Muscle of arm (tissue), 14 donors: ENCODE measurements around the gene MUC4. TPM values are rescaled to one million over a fixed set of nuclear protein-coding genes. Genes with fewer than 3 reads are reported as not detected.
A peak's percentile ranks its signal among the peaks of the same experiment; 100 is the strongest.

ENCODE experiments used
- DNase-seq: peaks from one replicate; pipeline ENCODE4 v3.0.0-alpha.2; 2013
- long read RNA-seq, 11 donors: transcript quantifications; one replicate each; lab custom pipeline, GENCODE V29; 2026
- polyA plus RNA-seq, 12 donors: library from polyadenylated mRNA; unstranded; fragments of 120-200 nt; gene quantifications; one replicate each; pipeline ENCODE4 v1.2.1, GENCODE V29; 2013; ENCODE audit not compliant: insufficient read length in 12 of 12

MUC4 gene, protein sequence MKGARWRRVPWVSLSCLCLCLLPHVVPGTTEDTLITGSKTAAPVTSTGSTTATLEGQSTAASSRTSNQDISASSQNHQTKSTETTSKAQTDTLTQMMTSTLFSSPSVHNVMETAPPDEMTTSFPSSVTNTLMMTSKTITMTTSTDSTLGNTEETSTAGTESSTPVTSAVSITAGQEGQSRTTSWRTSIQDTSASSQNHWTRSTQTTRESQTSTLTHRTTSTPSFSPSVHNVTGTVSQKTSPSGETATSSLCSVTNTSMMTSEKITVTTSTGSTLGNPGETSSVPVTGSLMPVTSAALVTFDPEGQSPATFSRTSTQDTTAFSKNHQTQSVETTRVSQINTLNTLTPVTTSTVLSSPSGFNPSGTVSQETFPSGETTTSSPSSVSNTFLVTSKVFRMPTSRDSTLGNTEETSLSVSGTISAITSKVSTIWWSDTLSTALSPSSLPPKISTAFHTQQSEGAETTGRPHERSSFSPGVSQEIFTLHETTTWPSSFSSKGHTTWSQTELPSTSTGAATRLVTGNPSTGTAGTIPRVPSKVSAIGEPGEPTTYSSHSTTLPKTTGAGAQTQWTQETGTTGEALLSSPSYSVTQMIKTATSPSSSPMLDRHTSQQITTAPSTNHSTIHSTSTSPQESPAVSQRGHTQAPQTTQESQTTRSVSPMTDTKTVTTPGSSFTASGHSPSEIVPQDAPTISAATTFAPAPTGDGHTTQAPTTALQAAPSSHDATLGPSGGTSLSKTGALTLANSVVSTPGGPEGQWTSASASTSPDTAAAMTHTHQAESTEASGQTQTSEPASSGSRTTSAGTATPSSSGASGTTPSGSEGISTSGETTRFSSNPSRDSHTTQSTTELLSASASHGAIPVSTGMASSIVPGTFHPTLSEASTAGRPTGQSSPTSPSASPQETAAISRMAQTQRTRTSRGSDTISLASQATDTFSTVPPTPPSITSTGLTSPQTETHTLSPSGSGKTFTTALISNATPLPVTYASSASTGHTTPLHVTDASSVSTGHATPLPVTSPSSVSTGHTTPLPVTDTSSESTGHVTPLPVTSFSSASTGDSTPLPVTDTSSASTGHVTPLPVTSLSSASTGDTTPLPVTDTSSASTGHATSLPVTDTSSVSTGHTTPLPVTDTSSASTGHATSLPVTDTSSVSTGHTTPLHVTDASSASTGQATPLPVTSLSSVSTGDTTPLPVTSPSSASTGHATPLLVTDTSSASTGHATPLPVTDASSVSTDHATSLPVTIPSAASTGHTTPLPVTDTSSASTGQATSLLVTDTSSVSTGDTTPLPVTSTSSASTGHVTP (N-terminal part only)
- 1 to 10 TPM in 5 of 12 donors, under 1 TPM in 6, not detected in 1; 0.29 to 3.2 (median 0.82) TPM for polyA plus RNA-seq
- long read RNA-seq, donor 1, partial matches to known transcripts = 0 of 1 reads
- long read RNA-seq, donor 1, other reads (novel, unspliced or antisense) = 0 of 1 reads
- long read RNA-seq, donor 2 = 0 reads
- long read RNA-seq, donor 3 = 0 reads
- long read RNA-seq, donor 4 = 0 reads
- long read RNA-seq, donor 5 = 0 reads
- long read RNA-seq, donor 6 = 0 reads
- long read RNA-seq, donor 7 = 0 reads
- long read RNA-seq, donor 8 = 0 reads
- long read RNA-seq, donor 9 = 0 reads
- long read RNA-seq, donor 10 = 0 reads
- long read RNA-seq, donor 11 = 0 reads

DNA sequence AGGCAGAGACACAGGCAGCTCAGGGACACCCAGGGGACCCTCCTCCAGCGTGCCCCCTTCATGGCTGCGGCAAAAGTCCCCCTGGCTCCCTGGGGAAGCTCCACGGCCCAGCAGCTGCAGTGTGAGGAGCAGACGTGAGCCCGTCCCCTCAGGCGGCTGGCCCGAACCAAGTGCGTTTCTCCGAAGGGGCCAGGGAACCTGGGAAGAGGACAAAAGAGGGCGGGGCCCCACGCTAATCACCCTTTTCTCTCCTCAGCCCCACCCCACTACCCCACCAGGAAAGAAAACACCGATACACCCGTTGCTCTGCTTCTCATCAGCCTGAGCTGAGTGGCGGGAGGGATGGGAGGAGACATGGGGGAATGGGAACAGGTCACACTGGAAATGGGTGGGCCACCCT, at the start of gene MUC4:
MUC4 (minus strand) TSS at position 174 of the 400 bp plus-strand sequence; CDS start at position 62, 112 bp downstream.
- no peak for DNase-seq

DNA sequence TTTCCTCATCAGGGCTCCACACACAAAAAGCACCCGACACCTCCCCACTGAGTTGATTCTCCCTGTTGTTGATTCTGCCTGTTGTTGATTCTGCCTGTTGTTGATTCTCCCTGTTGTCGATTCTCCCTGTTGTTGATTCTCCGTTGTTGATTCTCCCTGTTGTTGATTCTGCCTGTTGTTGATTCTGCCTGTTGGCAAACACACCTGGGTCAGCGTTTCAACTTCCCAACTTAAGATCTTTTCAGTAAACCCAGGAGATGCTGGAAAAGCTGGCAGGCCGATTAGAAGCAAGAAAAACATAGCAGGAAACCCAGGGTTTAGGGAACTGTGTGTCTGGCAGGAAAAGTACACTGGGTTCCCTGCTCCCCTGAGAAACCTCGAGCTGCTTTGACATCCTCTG, 48.7 kb upstream of the MUC4 start:
- no peak for DNase-seq

DNA sequence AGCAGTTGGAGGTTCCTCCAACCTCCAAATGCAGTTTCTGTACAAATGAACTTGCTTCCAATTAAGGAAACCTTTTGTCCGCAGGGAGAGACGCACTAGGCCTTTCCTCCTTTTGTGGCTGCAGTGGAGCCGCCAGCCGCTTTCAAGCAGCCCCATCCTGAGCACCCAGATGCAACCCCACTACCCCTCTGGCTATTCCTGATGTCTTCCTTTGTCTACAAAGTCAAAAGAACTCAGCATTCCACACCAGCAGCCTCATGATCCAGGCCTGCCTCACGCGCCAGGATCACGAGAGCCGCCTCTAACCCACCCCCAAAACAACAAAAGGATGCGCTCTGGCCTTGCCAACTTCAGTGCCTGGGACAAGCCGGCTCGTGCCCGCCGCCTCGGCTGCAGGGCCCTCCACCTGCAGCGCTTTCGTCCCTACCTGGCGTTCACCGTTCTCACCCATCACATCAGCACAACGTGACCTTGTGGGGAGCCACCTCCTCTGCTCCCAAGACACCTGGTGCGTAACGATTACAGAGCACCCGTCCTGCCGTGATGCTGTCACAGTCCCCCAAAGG, 48.2 kb upstream of the MUC4 start:
- no peak for DNase-seq

DNA sequence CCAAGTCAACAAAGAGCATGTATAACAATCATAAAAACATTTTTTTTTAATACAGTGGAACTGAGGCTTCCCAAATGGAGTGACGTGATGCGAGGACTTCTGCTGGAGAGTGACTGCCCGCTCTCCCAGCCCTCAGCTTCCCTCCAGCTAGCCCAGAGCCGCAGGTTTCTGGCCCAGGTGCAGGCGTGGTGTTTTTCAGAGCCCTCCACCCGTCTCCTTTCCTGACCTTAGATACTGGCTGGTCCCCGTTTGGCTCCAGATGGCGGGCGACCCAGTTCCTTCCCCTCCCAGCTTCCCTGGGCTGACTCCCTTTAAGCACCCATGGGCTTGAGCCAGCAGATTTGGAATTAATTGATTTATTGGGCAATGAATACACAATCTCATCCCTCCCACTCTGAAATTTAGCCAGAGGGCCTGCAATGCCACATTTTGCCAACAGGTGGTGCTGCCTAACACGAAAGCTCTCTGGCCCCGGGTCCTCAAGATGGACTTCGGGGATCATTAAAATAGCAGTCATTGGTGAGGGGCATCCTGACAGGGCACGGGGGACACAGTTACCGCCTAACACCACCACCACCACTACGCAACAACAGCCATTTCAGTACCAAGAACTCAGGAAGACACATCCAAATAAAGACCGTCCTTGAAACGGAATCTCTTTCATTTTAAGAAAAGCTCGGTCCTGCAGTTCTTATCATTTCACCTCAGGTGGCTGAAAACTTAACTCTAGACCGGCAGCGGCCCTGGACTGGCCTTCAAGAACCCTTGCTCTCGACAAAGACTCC, 47.5 kb upstream of the MUC4 start:
- DNase-seq = peak; percentile 64

DNA sequence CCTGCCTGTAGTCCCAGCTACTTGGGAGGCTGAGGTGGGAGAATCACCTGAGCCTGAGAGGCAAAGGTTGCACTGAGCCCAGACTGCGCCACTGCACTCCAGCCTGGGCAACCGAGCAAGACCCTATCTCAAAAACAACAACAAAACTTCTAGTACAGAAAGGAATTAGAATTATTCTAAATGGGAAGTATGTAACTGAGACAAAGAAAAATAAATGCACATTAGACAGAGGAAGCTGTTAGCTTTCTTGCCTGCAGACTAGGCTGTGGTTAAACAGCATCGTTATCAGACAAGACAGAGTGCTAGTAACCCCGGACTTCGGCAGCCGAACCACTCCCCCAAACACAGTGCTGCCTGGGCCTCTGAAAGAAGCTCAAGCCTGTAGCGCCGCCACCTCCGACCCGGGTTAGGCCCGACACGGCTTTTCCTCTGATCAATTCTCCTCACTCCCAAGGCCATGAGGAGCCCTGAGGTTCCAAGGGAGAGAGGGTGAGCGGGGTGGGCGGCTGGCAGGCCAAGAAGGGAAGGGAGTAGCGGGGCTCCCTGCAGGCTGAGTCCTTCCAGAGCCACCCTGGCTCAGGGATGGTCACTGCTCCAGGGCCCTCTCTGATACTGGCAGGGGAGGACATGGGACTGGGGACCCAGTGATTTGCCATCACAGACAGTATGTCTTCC, 44.8 kb upstream of the MUC4 start:
- no peak for DNase-seq

DNA sequence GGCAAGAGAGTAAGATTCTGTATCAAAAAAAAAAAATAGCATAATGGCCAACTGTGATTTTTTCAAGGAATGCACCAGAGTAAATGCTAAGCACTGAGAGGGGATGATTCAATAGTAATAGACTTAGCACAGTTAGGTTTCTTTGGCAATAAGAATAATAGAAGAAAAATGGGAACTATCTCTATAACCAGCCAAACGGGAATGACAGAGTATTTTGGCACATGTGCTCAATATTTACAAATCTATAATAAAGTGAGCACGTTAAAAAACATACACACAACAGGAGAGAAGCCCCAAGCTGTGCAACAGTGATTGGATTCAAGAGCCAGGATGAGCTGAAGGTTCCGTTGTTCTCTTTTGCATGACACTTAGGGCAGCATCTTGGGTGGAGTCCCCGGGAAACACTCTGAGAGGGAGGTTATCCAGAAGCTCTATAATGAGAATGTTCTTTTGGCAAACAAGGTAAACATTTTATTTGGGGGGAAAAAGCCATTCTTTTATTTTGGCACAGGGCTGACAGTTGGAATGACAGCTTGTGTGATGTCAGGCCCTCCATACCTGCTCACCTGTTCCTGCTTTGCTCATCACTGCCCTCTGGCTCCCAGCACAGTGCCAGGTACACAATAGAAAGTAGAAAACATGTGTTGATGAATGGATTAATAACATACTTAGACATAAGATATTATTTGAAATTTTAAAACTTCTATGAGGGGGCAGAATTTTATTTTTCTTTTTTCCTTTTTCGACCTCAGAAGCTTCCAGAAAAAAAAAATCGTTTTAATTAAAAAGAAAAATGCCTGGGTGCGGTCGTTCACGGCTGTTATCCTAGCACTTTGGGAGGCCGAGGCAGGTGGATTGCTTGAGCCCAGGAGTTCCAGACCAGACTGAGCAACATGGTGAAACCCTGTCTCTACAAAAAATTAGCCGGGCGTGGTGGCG, 44.0 kb upstream of the MUC4 start:
- DNase-seq = no peak

DNA sequence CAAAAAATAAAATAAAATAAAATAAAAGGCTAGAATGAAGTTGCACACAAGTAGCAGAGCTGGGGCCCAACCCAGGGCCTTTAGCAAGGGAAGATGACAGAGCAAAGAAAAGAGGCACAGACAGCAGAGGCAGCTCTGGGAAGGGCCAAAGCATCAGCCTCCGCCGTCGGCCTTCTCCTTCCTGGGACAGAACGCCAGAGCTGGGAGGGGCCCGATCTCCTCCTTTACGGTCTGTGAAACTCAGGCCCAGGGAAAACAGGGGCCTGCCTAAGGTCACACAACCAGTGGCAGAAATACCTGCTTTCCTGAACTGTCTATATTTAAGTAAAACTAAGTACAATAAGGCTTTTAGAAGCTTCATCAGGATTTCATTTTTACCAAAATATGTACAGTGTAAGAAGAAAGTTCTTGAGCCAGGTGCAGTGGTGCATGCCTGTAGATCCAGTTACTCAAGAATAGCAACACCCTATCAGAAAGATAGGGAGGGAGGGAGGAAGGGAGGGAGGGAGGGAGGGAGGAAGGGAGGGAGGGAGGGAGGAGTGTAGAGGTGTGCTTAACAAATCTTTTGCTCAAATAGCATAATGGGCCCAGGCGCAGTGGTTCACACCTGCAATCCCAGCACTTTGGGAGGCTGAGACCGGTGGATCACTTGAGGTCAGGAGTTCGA, 43.0 kb upstream of the MUC4 start:
- DNase-seq = no peak

DNA sequence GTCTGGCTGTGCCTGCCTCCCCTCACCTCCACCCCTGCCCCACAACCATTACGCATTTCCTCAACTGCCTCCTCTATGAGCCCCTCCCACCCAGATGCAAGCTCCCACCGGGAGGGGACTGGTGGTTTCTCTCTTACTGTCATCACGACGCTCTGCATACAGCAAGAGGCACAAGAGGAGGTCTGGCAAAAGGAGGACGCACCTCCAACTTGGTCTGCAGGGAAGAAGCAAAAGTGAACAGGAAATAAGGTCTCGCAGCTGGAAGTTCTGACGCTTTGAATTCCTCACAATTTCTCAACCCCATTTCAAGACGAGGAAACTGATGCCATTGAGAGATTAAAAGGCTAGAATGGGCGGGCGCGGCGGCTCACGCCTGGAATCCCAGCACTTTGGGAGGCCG, 42.3 kb upstream of the MUC4 start:
- DNase-seq = no peak

DNA sequence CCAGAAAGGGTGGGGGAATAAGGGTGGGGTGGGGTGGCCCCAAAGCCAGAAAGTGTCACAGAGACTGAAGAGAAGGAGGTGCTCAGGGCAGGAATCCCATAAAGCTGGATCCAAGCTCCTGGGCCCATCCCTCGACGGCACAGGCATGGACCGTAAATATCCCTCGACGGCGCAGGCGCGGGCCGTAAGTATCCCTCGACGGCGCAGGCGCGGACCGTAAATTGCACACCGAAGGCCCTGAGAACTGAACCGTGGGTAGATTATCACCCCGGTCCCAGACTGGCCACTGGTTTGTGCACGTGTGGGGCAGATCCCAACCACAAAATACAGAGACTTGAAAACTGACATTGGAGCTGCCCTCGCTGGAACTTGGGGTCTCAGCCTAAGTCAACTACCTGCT, 41.3 kb upstream of the MUC4 start:
- DNase-seq = no peak

DNA sequence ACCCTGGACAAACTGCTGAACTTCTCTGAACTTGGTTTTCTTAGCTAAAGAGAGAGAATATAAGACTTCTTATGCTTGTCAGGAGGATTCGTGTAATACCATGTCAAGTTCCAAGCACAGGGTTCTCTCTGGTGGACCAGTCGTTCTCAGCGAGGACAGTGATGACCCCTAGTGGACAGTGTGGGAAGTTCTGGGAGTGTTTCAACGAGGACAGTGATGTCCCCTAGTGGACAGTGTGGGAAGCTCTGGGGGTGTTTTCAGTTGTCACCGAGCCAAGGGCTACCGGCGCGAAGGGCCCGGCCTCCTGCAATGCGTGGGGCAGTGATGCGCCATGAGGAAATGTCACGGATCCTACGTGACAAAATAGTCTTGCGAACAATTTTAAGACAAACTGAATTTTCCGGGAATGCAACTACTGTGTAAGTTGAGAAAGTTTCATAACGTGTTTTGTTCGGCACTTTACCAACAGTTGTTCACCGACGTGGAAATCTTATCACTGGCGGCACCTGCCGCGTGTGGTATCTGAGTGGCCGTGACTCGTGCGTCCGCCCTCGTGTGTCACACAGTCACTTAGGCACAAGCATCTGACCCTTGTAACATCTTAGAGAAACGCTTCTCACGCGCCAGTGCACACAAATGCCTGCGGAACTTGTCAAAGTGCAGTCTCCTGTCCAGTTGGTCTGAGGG, 39.3 kb upstream of the MUC4 start:
- DNase-seq = peak; percentile 92

DNA sequence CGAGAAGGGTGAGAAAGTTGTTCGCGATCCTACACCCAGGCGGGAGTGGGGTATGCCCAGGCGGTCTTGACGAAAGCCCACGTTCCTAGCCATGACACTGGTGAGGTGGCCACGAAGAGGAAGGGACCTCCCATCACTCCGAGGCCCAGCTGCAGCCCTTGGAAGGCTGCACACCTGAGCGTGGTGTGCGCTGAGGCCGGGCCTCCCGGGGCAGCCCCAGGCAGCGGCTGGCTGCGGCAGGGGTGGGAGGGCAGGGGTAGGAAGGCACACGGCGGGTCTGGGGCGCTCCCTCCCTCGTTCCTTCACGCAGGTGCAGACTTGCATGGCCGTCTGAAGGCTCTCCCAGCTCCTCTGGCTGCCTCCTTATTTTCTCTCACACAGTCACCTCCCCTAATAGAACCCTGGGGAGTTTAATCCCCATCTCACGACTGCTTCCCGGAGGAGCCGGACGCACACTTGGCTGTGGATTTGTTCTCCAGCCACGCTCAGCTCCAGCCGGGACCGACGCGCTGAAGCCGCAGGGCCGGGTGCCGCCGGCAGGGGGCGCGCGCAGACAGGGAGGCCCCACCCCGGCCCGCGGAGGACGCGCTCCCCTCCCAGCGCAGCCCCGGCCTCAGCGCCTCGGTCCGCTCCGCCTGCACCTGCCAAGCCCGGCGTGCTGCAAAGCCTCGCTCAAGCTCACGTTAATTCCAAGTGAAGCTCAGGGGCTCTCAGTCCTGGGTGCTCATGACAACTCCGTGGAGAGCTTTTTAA, 37.8 kb upstream of the MUC4 start:
- no peak for DNase-seq

DNA sequence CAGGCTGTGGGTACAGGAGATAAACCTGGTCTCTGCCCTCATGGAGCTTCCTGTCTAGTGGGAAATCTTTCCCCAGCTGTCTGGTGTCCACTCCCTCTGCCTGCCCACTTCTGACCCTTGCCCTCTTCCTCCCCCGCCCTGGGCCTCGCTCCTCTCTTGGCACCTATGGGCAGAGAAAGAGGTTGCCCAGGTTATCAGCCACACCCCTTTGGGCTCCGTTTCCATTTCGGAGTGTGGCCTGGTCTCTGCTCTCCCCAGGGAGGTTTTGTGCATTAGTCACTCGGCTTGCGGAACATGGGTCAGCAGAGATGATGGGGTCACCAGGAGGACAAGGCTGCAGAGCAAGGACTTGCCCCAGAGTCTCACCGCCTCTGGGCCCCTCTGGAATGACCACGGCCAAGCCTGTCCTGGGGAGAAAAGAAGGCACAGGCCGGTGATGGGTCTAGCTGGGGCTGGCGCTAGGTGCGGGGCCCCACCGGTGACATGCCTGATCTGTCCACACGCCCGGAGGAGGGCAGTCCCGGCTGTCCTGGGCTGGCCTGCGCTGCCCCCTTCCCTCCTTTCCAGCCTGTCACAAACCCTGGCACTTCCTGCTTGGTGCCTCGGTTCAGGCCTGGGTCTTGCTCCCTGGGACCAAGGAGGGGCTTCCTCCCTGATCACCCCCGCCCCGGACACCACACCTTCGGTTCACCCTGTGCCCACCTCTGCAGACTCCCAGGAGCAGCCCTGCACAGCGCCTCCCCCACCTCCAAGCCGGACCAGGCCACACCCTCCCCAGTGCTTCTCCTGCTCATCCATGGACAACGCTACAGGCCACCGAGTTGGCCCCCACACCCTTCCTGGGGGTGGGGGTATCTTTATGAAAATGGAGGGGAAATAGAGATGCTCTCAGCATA, 35.6 kb upstream of the MUC4 start:
- DNase-seq = no peak

DNA sequence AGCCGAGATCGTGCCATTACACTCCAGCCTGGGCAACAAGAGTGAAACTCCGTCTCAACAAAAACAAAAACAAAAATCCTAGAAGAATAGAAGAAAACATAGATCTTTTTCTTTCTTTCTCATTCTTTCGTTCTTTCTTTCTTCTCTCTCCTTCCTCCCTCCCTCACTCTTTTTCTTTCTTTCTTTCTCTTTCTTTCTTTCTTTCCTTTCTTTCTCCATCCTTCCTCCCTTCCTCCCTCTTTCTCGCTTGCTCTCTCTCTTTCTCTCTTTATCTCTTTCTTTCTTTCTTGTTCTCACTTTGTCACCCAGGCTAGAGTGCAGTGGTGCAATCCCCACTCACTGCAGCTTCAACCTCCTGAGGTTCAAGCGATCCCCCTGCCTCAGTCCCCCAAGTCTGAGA, 33.8 kb upstream of the MUC4 start:
- DNase-seq = no peak

DNA sequence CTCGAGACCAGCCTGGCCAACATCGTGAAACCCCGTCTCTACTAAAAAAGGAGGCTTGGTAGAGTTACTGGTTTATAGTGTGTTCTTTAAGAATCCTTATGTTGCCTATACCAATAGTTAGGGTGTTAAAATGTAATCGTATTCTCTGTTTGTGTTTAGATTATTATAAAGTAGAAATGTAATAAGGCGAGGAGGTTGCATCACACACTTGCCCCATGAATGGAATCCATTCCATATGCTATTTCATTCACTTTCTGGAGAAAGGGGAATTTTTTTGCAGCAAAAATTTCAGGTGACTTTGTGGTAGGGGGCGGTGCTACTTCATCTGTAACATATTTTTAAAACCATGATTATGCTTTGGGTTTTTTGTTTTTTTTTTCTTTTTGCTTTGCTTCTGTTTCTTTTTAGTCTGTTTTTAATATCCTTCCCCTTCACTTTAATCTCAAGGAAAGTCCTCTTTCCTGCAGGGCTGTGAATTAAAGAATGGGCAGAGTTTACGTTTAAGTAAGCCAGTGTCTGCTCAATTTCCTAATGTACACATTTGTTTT, 33.0 kb upstream of the MUC4 start:
- DNase-seq = no peak
